ENCODE results near the gene STAC3.

DNA sequence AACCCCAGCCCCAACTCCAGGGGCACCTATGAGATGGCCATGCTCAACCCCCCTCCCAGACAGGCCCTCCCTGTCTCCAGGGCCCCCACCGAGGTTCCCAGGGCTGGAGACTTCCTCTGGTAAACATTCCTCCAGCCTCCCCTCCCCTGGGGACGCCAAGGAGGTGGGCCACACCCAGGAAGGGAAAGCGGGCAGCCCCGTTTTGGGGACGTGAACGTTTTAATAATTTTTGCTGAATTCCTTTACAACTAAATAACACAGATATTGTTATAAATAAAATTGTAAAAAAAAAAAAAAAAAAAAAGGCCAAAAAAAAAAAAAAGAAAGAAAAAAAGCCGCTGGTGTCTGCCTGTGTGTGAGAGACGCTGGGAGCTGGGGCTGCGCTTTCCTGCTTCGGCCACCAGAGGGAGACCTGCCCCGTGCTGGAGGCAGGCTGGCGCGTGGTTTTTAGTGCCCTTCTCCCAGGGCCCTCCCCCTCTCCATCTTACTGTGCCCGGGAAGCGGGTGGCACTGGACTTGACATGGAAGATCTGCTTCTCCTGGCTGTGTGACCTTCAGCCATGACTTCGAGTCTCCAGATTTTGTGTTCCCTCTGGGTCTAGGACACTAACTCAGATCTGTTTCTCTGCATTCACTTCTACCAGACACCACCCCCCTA lies 37.8 kb downstream of the STAC3 start:
- TF ChIP-seq, protein P1, sequence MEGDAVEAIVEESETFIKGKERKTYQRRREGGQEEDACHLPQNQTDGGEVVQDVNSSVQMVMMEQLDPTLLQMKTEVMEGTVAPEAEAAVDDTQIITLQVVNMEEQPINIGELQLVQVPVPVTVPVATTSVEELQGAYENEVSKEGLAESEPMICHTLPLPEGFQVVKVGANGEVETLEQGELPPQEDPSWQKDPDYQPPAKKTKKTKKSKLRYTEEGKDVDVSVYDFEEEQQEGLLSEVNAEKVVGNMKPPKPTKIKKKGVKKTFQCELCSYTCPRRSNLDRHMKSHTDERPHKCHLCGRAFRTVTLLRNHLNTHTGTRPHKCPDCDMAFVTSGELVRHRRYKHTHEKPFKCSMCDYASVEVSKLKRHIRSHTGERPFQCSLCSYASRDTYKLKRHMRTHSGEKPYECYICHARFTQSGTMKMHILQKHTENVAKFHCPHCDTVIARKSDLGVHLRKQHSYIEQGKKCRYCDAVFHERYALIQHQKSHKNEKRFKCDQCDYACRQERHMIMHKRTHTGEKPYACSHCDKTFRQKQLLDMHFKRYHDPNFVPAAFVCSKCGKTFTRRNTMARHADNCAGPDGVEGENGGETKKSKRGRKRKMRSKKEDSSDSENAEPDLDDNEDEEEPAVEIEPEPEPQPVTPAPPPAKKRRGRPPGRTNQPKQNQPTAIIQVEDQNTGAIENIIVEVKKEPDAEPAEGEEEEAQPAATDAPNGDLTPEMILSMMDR (conservative IDR thresholded peaks at IDR 0.05; ENCODE audit: low read depth in 2 of 2): peak; percentile 84 to 93
- TF ChIP-seq EZH2phosphoT487 (IDR thresholded peaks at IDR 0.05; ENCODE audit: unreplicated experiment): no peak
- TF ChIP-seq POLR2AphosphoS5 (IDR thresholded peaks at IDR 0.05; ENCODE audit: low read depth): no peak
- no peak for TF ChIP-seq EZH2 (IDR thresholded peaks at IDR 0.05; ENCODE audit: low read depth, unreplicated experiment)
- TF ChIP-seq, protein P2, sequence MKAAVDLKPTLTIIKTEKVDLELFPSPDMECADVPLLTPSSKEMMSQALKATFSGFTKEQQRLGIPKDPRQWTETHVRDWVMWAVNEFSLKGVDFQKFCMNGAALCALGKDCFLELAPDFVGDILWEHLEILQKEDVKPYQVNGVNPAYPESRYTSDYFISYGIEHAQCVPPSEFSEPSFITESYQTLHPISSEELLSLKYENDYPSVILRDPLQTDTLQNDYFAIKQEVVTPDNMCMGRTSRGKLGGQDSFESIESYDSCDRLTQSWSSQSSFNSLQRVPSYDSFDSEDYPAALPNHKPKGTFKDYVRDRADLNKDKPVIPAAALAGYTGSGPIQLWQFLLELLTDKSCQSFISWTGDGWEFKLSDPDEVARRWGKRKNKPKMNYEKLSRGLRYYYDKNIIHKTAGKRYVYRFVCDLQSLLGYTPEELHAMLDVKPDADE (IDR thresholded peaks at IDR 0.05): no peak

Measured in GM23338 (cell line).